GM18498 (cell line): ENCODE results near the gene FAM98A.

Experiments
- ATAC-seq: cut with Tn5 transposase; IDR thresholded peaks from one replicate; pipeline ENCODE4 v1.9.1; 2021; ENCODE audit warnings: mild to moderate bottlenecking, moderate library complexity; ENCODE audit not compliant: unreplicated experiment

The FAM98A gene

DNA sequence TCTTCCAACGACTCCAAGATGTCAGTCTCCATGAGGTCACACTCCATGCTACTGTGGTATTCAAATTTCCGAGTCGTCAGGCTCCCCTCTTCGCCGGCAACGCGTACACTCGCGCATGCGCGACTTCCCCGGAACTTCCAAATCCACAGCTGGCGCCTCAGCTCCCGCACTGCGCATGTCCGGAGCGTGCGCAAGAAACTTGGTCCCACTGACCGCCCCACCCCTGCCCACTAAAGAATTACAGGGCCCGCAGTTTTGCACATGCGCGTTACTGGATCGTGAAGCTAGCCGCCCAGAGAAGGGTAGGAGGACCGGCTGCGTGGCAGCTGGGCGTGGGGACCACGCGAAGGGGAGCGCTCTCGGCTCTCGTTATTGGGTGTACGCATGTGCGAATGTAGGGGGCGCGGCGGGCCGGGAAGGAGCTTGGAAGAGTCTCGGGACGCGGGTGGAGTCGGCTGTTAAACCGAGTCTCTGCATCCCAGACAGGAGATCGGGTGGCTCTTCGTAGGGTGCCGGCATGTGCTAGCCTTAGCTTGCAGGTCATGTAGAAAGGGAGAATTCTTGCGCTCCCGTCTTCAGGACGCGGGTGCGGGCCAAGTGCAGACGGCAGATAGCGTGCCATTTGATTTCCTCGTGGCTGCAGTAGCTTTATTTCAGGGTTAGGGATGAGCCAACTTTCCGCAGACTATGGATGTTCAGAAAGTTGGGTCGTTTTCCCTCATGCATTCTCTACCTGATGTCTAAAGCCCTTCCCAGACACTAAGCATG is at the start of gene FAM98A:
Gene FAM98A (minus strand): TSS at position 125 of the 768 bp plus-strand sequence. CDS start 78 bp downstream, at position 47.
- peak; percentile 93 for ATAC-seq

DNA sequence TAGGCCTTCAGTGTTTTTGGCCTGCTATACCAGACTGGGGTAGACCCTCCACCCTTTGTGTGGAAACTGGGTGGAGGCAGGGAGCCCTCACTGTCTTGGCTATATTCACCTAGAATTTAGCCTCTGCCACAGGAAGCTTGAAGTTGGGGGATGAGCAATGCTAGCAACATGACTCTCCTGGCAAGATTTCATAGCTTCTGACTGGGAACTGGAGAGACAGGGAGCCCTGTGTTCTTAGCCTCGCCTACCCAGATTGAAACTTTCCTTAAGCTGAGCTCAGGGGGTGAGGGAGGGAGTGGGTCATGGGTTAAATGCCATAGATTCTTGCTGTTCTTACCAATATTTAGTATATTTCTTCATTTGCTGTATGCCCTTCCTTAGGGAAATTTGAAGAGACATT is 46.8 kb upstream of the FAM98A start:
- no peak for ATAC-seq

DNA sequence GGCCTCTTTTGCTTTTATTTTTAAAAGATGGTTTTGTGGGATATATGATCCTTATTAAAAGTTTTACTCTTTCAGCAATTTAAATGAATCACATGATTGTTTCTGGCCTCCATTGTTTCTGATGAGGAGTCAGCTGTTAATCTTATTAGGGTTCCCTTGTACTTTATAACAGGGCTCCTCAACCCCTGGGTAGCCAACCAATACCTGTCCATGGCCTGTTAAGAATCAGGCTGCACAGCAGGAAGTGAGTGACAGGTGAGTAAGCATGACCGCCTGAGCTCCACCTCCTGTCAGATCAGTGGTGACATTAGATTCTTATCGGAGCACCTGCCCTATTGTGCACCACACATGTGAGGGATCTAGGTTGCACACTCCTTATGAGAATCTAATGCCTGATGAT is 45.1 kb upstream of the FAM98A start:
- no peak for ATAC-seq

DNA sequence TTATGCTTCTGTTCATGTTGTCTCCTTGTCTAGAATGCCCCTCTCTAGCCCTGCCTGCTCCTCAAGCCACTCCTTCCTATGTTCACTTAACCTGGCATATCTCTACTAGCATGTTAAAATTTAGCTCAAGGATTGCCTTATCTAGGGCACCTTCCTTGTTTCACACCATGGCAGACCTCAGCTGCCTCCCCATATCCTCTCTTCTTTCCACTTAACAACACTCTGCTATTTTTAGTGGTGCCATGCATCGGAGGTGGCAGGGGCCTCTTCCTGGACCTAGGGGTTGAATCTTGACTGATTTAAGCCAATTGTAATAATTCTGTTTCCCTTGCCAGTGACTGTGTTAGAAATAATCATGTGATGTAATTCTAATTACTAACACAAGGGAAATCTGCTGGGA is 36.9 kb upstream of the FAM98A start:
- ATAC-seq: no peak

DNA sequence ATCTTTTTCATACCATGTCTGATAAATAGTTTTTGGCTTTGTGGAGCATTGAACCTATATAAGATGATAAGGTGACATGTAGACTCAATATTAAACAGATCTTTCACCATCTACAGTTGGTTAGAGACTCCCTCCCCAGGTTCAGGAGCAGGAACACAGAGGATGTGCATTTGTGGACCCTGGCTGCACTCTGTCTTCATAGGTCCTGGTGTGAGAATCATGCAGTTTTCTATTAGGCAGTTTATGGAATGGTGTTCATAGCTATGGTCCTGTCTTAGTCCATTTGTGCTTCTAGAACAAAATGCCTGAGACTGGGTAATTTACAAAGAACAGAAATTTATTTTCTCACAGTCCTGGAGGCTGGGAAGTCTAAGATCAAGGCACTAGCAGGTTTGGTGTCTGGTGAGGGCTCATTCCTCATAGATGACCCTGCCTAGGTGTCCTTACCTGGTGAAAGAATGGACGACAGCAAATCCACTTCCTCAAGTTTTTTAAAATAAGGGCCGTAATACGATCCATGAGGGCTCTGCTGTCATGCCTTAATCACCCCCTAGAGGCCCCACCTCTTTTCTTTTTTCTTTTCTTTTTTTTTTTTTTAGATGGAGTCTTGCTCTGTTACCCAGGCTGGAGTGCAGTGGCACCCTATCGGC is 35.3 kb upstream of the FAM98A start:
- no peak for ATAC-seq

DNA sequence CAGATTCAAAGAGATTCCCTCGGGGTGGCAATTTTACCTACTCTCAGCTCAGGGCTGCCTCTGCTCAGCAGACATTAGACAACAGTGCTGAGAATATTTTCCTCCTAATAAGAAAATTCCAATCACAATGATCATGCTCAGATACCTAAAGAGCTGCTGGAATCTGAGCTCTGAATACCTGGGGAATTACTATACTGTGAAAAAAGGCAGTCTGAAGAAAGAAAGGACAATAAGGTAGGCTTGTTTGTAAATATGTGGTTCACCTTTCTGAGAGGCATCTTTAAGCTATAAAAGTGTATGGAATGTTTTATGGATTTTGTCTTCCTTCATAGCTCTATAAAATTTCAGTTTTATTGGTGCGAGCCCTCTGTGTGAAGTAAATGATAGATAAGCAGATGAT is 34.2 kb upstream of the FAM98A start:
- no peak for ATAC-seq

DNA sequence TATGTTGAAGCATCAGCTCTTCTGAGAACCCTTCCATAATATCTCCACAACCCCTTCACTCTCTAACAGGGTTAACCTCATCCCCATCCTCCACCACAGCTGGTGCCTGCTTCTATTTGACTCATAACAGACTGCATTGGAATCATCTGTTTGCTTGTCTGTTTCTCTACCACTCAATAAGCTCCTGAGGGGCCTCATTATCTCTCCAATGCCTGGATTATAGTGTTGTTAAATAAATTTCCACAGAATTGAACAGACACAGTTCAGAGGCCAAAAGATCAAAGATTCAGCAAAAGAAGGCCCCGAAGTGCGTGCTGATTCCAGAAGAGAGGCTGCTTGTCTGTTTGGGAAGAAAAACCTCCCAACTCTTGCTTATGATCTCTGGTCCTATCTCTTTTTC is 33.7 kb upstream of the FAM98A start:
- no peak for ATAC-seq

DNA sequence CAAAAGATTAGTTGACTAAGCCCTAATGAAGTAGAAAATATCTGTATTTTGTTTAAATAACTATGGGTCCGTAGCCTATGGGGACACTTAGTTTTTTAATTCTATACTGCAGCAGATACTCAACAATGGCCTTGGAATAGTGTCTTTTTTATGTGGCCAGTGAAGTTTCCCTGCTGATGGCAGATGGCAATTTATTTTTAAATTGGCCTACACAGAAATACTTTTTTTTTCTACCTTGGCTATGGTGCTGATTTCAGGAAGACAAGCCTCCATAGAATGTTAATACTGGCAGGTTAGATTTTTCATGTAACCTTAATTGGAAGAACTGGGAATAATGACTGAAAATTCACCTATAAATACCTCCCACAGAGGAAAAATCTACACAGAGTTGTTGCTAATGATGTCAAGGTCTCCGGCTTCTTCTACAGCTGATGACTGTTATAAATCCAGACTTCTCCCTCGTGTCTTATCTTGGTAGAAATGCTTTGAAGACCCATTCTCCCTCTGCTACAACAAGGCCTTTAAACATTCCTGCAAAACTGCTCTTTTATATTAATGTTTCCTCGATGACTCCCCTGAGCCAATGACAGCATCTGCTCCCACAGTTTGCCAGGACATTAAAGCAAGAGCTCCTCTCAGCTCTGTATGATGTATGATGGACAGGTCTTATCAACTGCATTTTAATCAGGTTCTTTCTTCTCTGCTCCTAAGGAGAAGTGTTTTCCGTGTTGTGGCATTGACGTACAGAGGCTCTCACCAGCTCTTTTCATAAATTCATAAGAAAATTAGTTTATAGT is 29.1 kb upstream of the FAM98A start:
- no peak for ATAC-seq

DNA sequence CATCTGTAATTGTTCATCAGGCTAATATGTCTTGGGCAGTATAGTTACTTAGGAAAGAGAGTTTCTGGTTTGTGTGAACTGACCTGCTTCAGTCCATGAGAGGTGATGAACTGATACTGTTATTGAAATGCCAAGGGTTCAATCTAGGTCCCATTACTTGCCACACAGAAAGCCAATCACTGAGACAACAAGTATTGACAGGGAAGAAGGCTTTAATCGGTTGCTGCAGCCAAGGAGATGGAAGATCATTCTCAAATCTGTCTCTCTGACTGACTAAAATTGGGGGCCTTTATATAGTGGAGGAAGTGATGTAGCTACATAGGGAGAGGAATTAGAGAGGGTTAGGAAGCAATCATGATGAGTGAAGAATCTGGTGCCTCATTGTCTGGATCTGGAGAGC is 19.9 kb upstream of the FAM98A start:
- no peak for ATAC-seq

DNA sequence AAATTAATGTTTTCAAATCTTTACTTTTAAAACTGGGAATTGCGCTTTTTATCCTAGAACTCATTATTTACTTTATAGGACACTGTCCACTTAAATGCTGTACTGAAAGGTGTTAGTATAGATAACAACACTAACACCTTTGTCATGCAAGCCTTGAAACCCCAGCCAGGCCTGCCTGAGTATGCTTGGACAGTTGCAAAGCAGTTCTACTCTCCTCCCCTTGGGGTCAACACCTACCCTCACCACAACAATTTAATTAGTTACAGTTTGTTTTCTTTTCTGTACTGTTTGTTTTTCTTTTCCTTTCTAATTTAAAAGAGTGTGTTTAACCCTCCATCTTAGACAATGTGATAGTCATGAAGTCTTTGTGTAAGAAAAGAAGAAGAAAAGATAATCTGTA is 18.9 kb upstream of the FAM98A start:
- ATAC-seq: no peak

DNA sequence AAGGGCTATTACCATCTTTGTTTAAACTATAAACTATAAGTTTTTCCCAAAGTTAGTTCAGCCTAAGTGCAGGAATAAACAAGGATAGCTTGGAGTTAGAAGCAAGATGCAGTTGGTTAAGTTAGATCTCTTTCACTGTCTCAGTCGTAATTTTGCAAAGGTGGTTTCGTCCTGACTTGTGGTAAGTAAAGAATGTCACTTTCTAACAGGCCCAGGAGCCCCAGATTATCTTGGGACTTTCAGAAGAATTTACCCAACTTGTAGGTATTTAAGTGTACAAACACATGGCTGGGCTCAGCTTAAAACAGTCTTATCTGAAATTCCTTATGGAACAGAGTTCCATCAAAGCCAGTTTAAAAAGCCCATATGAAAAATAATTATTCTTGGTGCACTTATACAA is 18.3 kb upstream of the FAM98A start:
- no peak for ATAC-seq

DNA sequence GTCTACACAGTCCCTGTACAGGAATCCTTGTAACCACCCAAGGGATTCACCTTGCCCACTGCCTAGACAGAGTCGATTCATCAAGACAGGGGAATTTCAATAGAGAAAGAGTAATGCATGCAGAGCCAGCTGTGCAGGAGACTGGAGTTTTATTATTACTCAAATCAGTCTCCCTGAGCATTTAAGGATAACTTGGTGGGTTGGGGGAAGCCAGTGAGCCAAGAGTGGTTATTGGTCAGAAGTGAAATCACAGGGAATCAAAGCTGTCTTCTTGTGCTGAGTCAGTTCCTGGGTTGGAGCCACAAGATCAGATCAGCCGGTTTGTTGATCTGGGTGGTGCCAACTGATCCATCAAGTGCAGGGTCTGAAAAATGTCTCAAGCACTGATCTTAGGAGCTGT is 17.8 kb upstream of the FAM98A start:
- no peak for ATAC-seq

DNA sequence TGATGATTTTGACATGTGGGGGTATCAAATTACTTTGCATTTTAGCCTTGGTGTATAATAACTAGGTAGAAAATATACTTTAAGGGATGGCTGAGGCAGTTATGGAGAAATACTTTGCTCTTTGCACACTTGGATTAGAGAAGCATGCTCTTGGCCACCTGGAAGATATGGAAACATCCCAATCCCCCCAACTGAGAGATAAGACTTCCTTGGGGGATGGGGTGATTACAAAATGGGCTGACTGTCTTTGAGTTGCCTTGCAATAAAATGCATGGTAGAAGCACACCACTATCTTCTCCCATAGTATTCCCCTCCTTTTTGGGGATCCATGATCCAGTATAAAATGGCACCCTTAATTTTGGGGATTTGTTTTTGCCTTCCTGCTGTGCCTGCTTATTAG is 15.1 kb upstream of the FAM98A start:
- ATAC-seq: no peak

DNA sequence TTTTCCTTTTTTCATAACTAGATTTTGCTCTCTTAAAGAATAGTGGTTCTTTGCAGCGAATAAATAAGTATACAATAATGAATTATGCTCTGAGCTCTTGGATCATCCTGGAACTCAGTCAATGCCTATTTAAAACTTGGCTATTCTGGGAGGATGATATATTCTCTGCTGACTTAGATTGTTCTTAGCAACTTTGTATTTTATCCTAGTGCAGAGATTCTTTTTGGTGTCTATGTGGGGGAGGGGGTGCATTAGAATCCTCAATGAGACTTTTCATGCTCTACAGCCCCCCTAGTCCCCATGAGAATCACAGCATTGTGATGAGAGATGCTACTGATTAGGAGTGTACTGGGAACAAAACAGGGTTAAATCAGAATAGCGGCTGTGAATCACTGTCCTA is 8.8 kb upstream of the FAM98A start:
- ATAC-seq: no peak

DNA sequence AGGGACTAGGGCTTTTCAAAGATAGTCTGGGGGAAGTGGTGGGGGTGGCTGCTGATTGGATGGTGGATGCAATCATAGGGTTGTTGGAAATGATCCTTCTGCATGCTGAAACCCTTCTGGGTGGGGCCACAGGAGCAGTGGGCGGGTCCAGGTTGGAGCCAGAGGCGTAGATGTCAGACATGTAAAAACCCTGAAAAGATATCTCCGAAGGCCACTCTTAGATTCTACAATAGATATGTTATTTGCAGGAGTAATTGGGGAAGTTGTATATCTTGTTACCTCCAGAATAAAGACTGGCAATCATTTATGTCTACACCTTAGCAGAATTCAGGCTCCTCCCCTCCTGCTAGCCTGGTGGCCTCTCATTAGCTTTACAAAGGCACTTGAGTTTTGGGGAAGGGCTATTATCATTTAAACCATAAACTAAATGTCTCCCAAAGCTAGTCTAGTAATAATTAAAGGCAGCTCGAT is 8.2 kb upstream of the FAM98A start:
- ATAC-seq: no peak

DNA sequence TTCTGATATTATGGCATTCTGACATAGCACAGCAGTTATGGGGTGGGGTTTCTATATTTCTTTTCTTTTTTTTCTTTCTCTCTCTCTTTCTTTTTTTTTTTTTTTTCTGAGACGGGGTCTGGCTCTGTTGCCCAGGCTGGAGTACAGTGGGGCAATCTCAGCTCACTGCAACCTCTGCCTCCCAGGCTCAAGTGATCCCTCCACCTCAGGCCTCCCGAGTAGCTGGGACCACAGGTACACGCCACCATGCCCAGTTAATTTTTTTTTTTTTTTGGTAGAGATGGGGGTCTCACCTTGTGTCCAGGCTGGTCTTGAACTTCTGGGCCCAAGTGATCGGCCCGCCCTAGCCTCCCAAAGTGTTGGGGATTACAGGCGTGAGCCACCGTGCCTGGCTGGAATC is 7.5 kb upstream of the FAM98A start:
- ATAC-seq: no peak

DNA sequence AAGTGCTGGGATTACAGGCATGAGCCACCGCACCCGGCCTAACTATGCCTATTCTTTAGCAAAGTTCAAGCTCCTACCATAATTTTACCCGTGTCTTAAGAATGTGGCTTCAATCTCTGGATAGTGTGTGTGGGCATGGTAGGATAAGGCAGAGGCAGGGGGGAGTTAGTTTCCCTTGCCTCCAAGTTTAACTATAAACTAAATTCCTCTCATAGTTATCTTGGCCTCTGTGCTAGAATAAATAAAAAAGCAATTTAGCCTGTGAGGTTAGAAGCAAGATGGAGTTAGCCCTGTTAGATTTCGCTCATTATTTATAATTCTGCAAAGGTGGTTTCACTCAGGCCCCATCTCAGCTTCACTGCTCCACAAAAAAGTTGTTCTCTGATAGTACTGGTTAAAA is 7.0 kb upstream of the FAM98A start:
- ATAC-seq: no peak

DNA sequence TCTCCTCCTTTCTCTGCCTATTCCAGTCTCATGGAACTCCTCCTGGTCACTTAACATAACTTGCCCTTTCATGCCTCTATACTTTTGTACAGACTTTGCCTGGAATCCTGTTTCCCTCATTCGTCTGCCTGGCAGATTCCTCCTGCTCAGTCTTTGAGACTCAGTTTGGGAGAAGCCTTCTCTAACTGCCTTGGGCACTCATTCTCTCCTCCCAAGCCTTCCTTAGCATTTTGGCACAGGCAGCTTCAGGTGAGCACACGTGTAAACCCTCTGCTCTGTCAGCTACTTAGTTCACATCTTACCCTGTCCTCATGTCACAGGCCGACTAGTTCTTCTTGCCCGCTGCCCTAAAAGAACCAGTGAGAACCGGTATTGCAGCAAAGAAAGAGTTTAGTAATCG is 6.0 kb upstream of the FAM98A start:
- no peak for ATAC-seq

DNA sequence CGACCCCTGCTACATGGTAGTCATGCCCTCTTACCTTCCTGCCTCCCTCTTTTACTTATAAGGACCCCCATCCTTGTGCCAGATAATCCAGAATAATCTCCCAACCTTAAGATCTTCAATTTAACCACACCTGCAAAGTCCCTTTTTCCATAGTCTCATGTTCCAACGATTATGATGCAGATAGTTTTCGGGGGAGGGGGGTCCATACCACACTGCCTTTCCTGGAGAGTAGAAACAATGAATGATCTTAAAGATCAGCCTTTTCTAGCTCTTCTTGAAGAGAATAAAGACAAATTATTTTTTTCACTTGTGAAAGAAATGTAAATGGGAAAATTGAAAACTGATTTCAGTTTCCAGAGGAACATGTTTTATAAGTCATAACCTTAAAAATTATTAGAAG is 4.3 kb upstream of the FAM98A start:
- no peak for ATAC-seq

DNA sequence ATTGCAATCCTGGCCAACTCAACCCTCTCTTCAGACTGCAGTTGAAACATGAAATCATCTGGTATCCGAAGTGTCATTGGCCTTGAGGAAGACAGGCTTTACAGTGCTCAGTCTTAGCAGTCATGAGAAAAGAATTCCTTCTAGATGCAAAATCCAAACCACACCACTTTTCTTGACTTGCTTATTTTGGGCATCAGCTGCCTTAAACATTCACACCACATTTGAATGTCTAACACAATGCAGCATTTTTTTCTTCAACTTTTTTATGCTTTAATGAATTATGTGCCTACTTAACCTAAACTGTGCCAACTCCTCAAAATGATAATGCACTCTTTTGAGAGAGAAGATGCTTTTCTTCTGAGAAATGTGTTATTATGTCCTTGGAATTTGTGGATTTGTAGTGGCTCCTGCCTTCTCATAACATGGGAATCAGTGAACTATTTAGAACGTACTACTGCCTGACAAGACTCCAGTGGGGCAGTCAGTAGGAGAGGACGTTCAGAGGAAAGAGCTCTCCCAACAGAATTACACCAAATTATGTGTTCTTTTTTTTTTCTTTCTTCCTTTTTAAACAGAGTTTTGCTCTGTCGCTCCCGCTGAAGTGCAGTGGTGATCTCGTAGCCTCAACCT is 3.2 kb upstream of the FAM98A start:
- no peak for ATAC-seq

DNA sequence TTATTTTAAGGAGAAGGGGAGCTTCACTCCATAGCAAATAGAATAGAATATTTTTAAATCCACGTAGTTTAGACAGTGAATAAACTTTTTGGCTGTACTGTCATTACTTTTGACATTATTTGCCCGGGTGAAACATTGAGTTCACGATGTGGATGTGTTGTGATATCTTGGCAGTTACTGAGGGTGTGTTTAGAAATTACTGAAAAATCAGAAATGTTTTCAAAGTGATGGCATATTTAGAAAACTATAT is 769 bp upstream of the FAM98A start:
- ATAC-seq: no peak
